ENCODE results near the gene ZNF8. TPM values are rescaled to one million over a fixed set of nuclear protein-coding genes. Genes with fewer than 3 reads are reported as not detected.

ZNF8 gene
- total RNA-seq, 1 experiment from 2014 or later = 6.4 TPM

DNA sequence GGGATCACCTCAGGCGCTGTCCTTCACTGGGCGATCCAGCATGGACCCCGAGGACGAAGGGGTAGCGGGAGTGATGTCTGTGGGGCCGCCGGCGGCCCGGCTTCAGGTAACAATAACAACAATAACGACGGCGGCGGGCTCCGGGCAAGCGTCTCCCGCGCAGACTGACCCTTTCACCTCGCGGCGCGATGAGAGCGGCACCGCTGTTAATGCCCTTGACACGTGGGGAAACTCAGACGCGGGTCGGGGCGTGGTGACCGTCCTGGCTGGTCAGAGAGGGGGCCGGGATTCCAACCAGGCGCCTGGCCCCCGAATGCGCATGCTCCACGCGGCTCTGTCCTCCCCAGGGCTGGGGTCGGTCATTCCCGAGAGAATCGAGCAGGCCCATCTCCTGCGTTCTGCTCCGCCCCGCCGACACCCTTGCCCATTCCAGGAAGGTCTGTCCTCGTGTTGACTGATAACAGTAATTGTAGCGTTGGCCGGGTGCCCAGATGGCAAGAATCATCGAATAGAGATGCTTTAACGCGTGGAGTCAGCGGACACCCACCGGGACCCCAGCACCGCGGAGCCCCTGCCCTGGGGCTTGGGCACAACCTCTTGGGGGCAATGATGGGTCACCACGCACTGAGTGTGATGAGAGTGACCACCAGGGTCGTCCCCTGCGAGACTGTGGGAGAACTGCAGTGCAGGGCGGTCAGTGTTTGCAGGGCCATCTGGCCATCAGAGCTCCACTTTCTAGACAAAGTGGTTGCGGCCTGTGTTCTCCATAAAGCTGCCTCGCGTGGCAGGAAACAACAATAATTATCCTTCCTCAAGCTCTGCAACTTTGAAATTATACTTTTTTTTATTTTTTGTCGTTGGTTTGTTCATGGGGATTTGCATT is 528 bp downstream of the ZNF8 start:
- H3K36me3 ChIP-seq (ENCODE audit: low read depth) = no peaks in the 10 kb centered on the region
- peak overlapping the region; percentile 74 for H3K4me2 ChIP-seq
- H3K27ac ChIP-seq = no peak overlapping the region
- DNase-seq = peak; percentile 38 to 46
- H3K4me3 ChIP-seq = peak overlapping the region; percentile 79
- peaks cover 6% of the 10 kb centered on the region; the same call in 1 of the 2 replicates for H3K4me1 ChIP-seq (replicated peaks; ENCODE audit: insufficient read depth)
- CTCF ChIA-PET = no interaction called here
- peak overlapping the region; percentile 95 for H2AFZ ChIP-seq
- no peak for TF ChIP-seq EZH2 (IDR thresholded peaks at IDR 0.05; ENCODE audit: low read depth)
- TF ChIP-seq, protein P1, sequence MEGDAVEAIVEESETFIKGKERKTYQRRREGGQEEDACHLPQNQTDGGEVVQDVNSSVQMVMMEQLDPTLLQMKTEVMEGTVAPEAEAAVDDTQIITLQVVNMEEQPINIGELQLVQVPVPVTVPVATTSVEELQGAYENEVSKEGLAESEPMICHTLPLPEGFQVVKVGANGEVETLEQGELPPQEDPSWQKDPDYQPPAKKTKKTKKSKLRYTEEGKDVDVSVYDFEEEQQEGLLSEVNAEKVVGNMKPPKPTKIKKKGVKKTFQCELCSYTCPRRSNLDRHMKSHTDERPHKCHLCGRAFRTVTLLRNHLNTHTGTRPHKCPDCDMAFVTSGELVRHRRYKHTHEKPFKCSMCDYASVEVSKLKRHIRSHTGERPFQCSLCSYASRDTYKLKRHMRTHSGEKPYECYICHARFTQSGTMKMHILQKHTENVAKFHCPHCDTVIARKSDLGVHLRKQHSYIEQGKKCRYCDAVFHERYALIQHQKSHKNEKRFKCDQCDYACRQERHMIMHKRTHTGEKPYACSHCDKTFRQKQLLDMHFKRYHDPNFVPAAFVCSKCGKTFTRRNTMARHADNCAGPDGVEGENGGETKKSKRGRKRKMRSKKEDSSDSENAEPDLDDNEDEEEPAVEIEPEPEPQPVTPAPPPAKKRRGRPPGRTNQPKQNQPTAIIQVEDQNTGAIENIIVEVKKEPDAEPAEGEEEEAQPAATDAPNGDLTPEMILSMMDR (conservative IDR thresholded peaks at IDR 0.05) = no peak
- H3K27me3 ChIP-seq (ENCODE audit: insufficient read depth, low read depth) = no peaks in the 10 kb centered on the region
- POLR2A ChIA-PET (ENCODE audit: unreplicated experiment) = no interaction called here
- H3F3A ChIP-seq (ENCODE audit: insufficient read depth, low read depth) = peaks cover 6% of the 10 kb centered on the region; the same call in 1 of the 2 replicates
- TSS peak; percentile 49 for BruUV-seq (replicated peaks)
- H3K9me2 ChIP-seq (ENCODE audit: insufficient read depth) = no peaks in the 10 kb centered on the region
- no peaks in the 10 kb centered on the region; the same call in 1 of the 2 replicates for H4K20me1 ChIP-seq (ENCODE audit: insufficient read depth)
- H3K9me3 ChIP-seq (ENCODE audit: insufficient read depth, low read depth) = no peaks in the 10 kb centered on the region
- intact Hi-C loops (cut with micrococcal nuclease; ENCODE audit: unreplicated experiment) = loop anchor here (2.0 kb wide), 2 partner anchors 48 to 96 kb away; partner anchors contain the start of genes ZNF274 and ZSCAN22
- peaks cover 26% of the 10 kb centered on the region for H3K79me2 ChIP-seq (ENCODE audit: low read depth)

DNA sequence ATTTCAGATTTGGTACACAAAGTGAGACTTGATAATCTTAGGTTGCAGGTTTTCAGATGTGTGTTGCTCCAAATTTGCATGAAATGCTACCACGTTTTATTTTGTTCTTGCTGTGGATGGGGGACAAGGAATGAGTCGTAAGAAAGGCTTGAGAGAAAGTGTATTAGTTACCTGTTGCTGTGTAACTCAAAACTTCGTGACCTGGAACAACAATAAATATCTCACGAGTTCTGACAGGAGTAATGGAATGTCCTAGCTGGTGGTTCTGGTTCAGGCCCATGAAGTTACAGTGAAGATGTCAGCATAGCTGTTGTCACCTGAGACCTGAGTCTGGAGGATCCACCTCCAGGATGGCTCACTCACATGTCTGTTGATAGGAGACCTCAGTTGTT is 1.2 kb downstream of the ZNF8 start:
- no peak for TF ChIP-seq EZH2 (IDR thresholded peaks at IDR 0.05; ENCODE audit: low read depth)
- TF ChIP-seq, protein P1 (conservative IDR thresholded peaks at IDR 0.05) = no peak
- Histone ChIP-seq H2AFZ (no peak overlapping the region), H3K9me2 (ENCODE audit: insufficient read depth) (no peaks in the 10 kb centered on the region), H3F3A (ENCODE audit: insufficient read depth, low read depth) (peaks cover 6% of the 10 kb centered on the region; the same call in 1 of the 2 replicates), H3K27me3 (ENCODE audit: insufficient read depth, low read depth) (no peaks in the 10 kb centered on the region), H3K79me2 (ENCODE audit: low read depth) (peaks cover 26% of the 10 kb centered on the region), H4K20me1 (ENCODE audit: insufficient read depth) (no peaks in the 10 kb centered on the region; the same call in 1 of the 2 replicates), H3K36me3 (ENCODE audit: low read depth) (no peaks in the 10 kb centered on the region), H3K9me3 (ENCODE audit: insufficient read depth, low read depth) (no peaks in the 10 kb centered on the region), H3K4me2 (peak overlapping the region; percentile 74), H3K4me3 (peak overlapping the region; percentile 79), H3K4me1 (replicated peaks; ENCODE audit: insufficient read depth) (peaks cover 6% of the 10 kb centered on the region; the same call in 1 of the 2 replicates), H3K27ac (no peak overlapping the region)
- no TSS peak for BruUV-seq (replicated peaks)
- intact Hi-C loops (cut with micrococcal nuclease; ENCODE audit: unreplicated experiment) = loop anchor here (2.0 kb wide), 2 partner anchors 47 to 97 kb away; partner anchors contain the start of genes ZNF274 and ZSCAN22
- ChIA-PET POLR2A (ENCODE audit: unreplicated experiment) (no interaction called here), CTCF (no interaction called here)
- DNase-seq = no peak

DNA sequence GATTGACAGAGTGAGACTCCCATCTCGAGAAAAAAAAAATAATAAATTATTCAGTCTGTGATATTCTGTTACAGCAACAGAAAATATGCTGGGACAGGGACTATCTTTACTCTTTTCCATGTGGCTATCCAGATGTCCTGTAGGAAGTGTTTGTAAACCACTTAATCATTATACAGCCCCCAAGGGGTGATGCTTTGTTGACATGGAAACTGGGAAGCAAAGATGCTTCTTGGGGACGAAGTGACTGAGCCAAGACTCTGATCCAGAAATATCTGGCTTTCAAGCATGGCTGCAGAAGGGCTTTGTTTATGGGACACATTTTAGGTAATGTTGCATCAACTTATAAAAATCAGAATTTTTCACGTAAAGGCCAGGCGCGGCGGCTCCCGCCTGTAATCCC is 5.4 kb downstream of the ZNF8 start:
- Histone ChIP-seq H3K27ac (no peak overlapping the region), H3K27me3 (ENCODE audit: insufficient read depth, low read depth) (no peaks in the 10 kb centered on the region), H3F3A (ENCODE audit: insufficient read depth, low read depth) (no peaks in the 10 kb centered on the region), H3K4me1 (replicated peaks; ENCODE audit: insufficient read depth) (peaks cover 6% of the 10 kb centered on the region; the same call in 1 of the 2 replicates), H3K4me2 (no peak overlapping the region), H3K4me3 (no peak overlapping the region), H3K9me3 (ENCODE audit: insufficient read depth, low read depth) (no peaks in the 10 kb centered on the region), H2AFZ (no peak overlapping the region), H3K9me2 (ENCODE audit: insufficient read depth) (no peaks in the 10 kb centered on the region), H4K20me1 (ENCODE audit: insufficient read depth) (no peaks in the 10 kb centered on the region; the same call in 1 of the 2 replicates), H3K36me3 (ENCODE audit: low read depth) (peaks cover 6% of the 10 kb centered on the region; the same call in 1 of the 2 replicates), H3K79me2 (ENCODE audit: low read depth) (peaks cover 23% of the 10 kb centered on the region)
- TF ChIP-seq, protein P1 (conservative IDR thresholded peaks at IDR 0.05) = no peak
- no peak for TF ChIP-seq EZH2 (IDR thresholded peaks at IDR 0.05; ENCODE audit: low read depth)
- intact Hi-C loops (cut with micrococcal nuclease; ENCODE audit: unreplicated experiment) = no loop called here
- ChIA-PET CTCF (no interaction called here), POLR2A (ENCODE audit: unreplicated experiment) (no interaction called here)
- BruUV-seq (replicated peaks) = no TSS peak
- no peak for DNase-seq

Data from PC-9 (cell line).